8988T (cell line): ENCODE measurements around the gene SKP1.
"Not testable (repeated sequence)": the region's sequence is repeated elsewhere in the genome, so short reads cannot be mapped to it uniquely, and the experiment has no call there.

Source experiments
- DNase-seq: peaks from one replicate; pipeline ENCODE4 v3.0.0; 2011

Gene SKP1

DNA sequence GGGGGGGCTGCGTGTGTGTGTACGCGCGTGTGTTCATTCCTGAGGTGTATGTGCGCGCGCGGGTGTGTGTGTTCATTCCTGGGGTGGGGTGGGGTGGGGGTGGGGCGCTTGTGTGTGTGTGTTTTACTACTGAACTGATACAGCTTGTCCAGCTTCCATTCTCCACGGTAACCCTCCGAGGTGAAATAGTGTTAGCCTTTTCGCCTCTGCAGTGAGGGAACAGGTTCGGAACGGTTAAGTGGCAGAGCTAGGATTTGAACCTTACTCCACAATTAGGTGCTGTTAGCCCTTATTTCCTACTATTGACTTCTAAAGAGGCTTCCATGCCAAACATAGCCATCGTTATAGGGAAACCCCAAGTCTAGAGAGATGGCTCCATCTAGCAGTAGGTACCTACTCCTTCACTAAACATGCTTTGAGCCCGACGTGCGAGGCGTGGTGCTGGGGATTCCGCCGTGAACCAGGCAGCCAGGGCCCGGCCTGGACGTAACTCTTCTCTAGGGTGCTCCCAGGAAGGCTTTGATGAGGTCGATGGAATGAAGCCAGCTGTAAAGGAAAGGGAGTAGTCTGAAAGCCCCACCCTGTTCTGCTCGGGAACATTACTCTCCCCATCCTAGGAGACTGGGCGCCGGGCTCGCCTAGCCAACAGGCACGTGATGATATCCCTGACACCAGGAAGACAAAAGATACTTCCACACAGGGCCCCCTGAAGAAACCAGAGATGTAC lies 782 bp upstream of the SKP1 start:
- no peak for DNase-seq

DNA sequence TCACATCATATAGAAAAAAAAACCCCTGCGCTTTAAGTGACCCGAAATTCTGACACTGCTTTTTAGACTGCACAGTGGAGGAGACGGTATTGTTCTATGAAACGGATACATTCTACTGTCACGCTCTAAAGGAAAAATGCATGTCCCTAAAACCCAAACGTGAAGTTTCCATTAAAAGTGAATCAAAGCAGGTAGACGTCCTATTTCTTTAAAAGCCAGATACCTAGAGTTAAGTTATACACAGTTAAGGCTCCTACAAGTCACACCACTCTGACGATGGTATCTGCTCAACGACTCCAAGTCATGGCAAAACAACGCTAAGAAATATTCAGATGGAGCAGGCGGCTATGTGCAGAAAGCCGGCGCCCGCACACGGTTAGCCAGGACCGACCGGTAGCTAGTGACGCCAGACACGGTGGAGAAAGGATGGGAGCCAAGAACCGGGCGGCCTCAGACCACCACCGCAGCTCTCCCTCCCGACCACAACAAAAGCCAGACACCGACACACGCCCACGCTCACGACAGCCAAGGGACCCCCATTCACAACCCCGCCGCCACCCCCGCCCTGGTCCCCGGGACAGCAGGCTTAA lies 734 bp downstream of the SKP1 start:
- no peak for DNase-seq

DNA sequence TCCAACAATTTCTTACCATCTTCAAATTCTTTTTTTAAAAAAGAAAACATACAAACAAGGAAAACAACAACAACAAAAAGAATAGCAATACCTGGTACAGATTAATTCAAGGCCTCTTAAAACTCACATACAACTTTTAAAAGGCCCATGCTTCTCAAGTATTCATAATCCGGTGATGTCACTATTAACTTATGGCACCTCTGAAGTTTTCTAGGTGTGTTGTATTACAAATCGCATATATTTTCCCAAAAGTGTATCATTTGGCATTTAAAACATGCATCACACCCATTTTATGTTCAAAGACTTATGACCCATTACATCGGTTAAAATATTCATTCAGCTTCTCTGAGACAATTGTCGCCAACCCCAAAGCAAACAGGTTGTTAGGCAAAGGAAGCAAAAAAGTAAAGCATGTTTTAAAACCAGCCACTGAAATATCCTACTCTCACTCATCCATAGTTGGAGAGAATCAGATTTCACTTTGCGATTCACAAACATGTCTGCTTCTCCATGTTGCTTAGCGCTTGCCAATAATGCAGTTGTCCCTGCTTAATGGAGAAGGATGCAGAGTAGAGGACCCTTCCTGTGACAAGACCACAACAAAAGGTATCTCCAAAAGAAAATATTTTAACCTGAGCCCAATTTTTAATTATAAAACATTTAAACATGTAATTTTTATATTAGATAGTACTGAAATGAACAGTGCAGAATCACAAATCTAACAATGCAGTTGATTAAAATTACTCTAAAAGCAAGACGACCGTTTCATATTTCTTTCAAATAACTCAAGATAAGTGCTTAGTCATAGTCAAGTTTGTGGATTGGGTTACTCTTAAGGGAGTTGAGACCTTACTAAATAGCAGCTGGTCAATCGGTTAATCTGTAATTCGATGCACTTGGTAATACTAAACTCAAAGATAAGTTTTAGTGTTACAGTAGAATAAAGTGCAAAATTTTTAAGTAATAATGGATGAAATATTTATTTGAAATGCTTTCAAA lies 1.6 kb downstream of the SKP1 start:
- DNase-seq = no peak

DNA sequence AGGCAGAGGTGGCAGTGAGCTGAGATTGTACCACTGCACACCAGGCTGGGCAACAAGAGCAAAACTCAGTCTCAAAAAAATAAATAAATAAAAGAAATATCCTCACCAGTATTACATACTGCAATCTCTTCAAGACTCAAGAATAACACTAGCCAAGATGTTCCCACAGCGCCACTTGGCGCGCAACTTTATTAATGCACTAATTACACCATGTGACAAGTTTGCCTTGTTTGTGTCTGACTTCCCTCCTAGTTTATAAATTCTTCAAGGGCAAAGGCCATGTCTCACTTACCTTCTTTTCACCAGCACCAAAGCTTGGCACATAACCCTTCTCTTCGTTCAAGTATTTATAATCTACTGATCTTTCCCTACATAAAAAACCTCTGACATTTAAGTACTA lies 4.8 kb downstream of the SKP1 start:
- DNase-seq = no peak

DNA sequence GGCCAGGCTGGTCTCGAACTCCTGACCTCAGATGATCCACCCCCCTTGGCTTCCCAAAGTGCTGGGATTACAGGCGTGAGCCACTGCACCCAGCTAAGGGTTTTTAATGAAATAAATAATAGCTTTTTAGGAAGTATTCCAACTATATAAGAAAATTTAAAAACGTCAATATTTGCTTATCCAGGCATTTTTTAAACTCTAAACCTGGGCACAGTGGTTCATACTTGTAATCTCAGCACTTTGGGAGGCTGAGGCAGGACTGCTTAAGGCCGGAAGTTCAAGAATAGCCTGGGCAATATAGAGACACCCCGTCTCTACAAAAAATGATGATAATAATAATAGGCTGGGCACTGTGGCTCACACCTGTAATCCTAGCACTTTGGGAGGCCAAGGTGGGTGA lies 14.2 kb downstream of the SKP1 start:
- DNase-seq = no peak

DNA sequence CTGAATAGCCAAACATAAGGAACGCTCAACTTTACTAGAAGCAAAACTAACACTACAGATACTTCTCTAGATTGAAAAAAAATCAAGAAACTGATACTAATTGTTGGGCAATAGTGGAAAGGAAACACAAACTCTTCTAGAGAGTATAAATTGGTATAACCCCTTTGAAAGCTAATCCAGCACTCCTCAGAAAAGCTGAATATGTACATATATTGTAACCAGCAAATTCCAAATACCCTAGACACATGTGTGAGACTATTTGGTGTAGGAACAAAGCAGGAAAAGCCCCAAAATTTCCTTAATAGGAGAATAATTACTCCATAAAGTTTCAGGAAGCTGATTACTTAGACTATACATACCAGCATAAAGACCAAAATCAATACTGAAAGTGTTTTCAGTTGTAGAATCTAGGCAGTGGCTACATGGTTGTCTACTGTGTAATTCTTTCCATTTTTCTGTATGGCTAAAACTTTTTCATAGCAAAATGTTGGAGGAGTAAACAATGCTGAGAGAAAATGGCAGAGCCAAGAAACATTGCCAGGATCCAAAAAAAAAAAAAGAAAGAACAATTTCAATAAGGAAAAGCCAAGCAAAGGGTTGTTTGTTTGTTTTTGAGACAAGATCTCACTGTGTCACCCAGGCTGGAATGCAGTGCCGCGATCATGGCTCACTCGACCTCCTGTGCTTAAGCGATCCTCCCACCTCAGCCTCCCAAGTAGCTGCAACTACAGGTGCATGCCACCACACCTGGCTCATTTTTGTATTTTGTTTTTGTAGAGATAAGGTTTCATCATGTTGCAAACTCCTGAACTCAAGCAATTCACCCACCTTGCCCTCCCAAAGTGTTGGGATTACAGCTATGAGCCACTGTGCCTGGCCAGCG lies 15.0 kb downstream of the SKP1 start:
- no peak for DNase-seq

DNA sequence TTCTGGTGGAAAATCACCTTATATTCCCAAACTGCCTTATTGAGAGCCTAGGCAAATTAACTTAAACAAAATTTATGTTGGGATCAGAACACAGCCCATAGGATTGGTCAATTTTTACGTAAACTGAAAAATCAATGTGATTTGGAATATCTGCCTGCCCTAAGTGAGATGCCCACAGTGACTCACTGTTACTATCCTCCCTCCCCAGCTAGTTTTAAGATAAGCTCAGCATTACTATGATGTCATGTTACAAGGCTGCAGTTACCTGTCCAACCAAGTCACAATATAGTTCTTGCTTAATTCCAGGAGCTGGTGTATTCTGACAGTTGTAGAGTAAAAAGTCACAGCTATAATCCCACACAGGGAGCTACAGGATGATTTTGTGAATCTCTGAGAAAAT lies 23.1 kb downstream of the SKP1 start:
- no peak for DNase-seq

DNA sequence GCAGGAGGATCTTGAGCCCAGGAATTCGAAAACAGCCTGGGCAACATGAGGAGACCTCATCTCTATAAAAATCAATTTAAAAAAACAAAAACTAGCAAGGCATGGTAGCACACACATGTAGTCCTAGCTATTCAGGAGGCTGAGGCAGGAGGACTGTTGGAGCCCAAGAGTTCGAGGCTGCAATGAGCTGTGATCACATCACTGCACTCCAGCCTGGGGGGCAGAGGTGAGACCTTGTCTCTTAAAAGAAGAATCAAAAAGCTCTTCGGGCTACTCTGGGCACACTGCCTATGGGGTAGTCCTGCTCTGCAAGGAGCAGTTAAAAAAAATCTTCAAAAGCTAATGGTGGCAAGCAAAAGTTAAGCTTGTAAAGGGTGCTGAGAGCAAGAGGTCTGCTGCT lies 23.5 kb downstream of the SKP1 start:
- no peak for DNase-seq

DNA sequence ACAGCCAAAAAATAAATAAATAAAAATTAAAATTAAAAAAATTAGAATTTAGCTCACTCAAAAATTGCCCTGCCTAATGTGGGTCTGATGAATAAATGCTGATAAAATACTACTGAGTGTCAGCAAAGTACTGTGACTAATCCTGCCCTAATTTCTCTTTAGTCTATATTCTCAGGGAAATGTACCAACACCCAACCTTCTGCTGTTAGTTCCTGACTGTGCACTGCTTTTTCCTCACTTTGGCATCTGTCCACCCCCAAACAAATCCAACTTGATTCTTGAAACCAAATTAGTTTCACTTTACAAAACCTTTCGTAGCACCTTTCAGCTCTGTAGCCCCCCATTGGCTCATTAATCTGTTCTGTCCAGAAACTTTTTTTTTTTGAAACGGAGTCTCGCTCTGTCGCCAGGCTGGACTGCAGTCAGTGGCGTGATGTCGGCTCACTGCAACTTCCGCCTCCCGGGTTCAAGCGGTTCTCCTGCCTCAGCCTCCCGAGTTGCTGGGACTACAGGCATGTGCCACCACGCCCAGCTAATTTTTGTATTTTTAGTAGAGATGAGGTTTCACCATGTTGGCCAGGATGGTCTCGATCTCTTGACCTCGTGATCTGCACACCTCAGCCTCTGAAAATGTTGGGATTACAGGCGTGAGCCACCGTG lies 24.4 kb downstream of the SKP1 start:
- not testable (repeated sequence) for DNase-seq

DNA sequence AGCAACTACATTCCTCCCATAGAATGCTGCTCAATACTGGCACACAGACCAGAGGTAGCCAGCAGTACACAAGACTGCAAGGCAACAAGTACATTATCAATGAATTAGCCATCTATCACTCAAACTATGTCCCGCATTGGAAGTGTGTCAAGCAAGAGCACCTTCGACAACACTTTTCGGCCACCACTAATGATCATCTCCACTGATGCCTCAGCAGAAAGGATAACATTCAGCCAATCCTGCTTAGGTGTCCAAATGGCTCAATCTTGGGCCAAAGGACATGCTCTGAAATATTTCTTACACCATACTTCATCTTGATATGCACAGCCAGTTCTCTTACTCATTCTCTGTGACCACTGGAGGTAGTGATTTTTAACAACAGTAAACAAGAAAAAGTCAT lies 25.0 kb downstream of the SKP1 start:
- DNase-seq = no peak

DNA sequence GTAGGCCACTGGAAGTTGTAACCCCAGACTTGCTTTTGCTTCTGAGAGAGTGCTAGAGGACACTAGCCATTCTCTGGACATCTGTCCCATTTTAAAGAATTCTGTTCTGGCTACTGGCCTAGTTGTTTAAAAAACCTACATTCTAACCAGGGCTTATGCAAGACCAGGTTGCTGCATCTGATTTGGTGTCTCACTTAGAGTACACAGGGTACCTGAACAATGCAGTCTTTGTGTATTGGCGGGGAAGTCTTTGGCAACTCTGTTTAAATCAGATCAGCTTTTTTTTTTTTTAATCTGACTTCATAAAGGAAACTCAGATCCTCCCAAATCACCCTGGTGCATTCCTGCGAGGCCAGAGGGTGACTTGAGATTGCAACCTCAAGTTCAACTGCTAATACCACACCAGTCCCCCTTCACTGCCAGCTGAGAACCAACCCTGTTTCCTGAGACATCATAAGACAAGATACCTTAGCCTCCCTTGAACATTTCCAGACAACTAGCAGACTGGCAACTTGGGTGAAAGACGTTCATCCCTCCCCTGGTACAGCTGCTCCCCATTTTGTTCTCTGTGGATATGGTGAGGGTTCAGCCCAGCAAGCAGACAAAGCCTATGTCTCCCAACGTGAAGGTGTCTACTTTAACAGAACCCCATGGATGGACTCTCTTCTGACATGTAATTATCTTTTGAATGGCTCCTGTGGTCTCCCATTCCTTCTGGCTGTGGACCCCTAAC lies 27.0 kb downstream of the SKP1 start:
- no peak for DNase-seq

DNA sequence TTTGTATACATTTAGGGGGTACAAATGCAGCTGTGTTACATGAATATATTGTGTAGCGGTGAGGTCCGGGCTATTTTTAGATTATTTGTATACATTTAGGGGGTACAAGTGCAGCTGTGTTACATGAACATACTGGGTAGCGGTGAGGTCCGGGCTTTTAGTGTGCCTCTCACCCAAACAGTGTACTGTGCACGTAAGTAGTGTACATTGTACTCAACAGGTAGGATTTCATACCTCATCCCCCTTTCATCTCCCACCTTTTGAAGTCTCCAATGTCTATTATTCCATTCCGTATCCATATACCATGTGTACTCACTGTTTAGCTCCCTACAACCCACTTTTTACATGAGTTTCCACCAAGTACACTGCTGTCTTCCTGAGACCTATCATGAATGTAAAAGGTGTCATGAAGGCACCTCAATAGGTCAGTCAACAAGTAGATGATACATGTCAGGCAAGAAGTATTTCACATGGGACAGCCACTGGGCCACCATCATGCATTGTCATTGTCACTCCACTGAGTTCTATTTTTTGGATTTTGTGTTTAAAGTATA lies 27.7 kb downstream of the SKP1 start:
- DNase-seq = no peak

DNA sequence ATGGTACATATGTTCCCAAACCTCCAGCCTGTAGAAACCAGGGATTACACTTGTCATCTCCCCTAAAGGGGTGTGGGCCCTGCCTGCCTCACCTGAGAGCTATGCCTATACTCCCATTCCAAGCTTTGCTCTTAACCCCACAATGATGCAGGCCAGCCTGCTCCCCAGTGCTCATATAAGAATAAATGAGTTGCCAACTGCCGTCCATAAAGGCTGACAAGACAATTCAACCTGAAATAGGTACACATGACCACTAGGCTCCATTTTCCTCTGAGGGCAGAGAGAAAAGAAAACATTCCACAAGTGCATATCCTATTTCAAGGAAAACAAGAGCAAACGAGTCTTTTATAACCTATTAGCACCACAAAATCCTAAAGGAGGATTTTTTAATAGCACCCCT lies 28.4 kb downstream of the SKP1 start:
- no peak for DNase-seq

DNA sequence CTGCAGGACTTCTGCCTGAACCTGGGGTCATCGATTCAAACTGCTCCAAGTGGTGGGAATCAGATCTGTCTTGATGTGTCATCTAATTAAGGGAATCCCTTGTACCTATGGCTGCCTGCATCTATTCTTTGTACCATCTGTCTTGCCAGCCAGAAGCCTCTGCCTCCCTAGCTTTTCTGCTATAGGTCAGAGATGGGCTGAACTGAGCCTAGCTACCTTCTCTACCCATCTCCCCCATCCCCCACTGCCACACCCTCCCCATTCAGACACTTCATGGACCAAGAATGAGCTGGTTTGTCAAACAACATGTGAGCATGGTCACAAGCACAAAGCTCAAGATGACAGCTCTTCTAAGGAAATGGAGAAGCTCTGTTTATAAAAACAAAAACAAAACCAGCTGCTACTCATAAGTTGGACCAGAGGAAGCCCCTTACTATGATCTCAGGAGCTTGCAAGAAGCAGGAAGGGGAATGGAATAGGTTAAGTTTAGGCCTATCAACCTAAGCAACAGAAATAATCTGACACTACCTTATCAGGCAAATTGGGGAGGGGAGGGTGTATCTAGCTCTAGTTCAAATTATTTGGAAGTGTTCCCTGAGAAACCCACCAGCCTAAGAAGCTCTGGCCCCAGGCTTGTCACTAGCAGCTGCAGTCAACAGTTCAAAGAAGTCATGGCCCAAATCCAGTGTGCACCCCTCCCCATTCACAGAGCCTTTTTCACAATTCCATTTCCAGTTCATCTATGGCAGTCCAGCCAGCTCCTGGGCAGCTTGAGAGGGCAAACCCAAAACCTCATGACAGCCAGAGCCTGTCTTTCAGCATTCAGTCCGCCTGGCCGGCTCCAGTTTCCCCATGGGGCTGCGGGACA lies 29.9 kb downstream of the SKP1 start:
- DNase-seq = no peak

DNA sequence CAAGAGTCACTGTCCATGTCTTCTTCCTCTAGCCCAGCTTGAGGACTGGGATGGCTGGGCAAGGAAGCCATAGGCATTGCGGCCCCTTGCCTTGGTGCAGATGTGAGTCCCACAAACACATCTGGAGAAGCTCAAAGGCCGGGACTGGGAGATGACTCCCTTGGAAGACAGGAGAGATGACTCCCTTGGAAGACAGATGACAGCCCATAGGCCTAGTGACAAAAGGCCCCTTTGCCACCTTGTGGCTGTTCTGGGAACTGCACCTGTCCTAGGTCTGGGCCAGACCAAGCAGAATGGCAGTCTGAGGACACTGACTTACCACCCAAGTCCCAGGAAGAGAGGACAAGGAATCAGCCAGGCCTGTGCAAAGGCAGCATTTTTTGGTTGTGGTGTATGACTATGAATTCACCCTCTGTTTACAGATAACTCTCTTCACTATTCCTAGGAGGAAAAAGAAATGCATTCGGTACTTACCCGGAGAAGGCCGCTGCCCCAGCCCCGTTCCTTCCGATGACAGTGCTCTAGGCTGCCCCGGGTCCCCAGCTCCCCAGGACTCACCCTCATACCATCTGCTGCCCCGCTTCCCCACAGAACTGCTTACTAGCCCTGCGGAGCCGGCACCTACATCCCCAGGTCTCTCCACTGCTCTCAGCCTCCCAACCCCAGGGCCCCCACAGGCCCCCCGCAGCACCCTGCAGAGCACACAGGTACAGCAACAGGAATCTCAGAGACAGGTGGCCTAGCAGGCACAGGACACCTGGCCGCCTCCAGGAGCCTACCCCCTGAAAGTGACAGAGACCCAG lies 30.8 kb downstream of the SKP1 start:
- DNase-seq = no peak

DNA sequence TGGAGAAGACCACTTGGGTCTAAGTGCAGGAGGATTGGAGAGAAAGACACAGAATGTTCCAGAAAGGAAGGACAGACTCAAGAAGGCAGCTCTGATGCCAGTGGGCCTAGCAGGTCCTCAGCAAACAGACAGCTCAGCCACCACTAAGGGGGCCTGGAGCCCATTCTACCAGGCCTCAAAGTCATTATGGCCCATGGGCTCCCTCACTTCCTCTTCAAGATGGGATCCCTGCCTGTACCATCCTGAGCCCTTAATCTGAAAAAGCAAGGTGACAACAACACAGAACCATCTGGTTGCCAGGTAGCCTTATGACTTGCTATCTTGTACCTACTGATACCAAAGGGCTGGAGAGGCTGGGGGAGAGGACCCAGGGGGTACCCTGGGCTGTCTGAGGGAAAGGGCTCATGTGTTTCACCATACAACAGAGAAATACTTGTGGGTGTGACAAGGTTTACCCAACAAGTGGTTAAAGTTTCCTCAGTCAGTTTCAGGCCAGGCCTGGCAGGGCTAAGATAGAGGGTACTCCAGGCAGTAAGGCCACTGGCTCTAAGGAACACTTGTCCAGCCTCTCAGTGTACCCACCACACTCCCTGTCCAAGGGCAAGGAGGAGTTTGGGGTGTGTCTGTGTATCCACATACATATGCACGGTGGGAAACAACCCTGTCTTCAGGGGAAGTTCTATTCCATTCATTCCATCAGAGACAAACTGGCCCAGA lies 31.6 kb downstream of the SKP1 start:
- DNase-seq = no peak

DNA sequence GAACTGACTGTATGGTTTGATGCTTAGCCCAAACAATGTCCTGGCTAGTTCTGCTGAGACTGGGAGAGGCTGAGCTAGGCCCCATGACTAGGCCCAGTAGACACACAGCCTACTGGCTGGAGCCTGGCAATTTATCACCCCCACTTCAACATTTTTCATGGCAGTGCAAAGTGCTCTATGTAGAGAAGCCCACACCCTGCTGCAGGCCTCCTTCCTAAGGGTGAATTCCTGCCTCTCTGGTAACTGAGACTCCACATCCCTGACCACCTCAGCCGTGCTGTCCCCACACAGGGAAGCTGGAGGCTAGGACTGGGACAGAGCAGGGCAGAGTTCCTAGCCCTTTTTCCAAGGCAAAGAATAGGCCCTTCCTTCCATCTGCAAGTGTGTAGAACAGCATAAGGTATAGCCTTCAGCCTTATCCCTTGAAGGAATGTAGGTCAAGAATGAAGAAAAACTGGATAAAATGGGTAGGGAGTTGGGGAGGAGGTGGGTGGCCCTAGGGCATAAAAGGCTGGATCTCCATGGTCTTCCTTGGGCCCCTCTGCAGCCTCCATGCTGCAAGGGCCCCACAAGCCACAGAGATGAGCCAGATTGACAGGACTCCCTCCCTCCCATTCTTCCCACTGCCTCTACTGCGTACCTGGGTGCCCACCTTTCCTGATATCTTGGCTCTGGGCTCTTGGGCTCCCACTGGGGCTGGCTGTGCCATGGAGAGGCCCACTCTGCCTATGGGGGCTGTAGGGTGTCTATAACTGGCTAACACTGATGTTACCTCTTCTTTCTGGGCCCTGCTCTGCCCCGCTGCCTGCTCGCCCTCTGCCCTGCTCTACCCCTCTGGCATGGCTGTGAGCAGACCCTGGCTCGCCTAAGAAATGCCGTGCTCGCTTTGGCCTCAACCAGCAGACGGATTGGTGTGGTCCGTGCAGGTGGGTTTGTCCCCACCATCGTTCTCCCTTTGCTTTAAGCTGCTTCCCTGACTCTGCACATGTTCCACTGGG lies 32.5 kb downstream of the SKP1 start:
- DNase-seq = no peak
